Urinary bladder (tissue), 4 donors: ENCODE results near the gene CRIP1. TPM values are rescaled to one million over a fixed set of nuclear protein-coding genes. Genes with fewer than 3 reads are reported as not detected.
A peak's percentile ranks its signal among the peaks of the same experiment; 100 is the strongest.

Experiments
- DNase-seq: peaks from one replicate; pipeline ENCODE4 v3.0.0-alpha.2; 2015; ENCODE audit errors: extremely low spot score
- H3K27ac ChIP-seq: one replicate; pipeline ENCODE4 v1.5.1; 2013; ENCODE audit warnings: low read depth, mild to moderate bottlenecking, moderate library complexity
- H3K36me3 ChIP-seq: one replicate; pipeline ENCODE4 v1.6.1; 2013; ENCODE audit warnings: mild to moderate bottlenecking, moderate library complexity; ENCODE audit not compliant: insufficient read depth
- H3K4me1 ChIP-seq: one replicate; pipeline ENCODE4 v1.6.1; 2013; ENCODE audit warnings: mild to moderate bottlenecking, moderate library complexity; ENCODE audit not compliant: insufficient read depth
- H3K4me3 ChIP-seq: one replicate; pipeline ENCODE4 v1.5.1; 2013; ENCODE audit warnings: low read depth, low read length
- WGBS: extraction: QIAGEN DNeasy Blood & Tissue Kit; methylation state at CpG from one replicate; pipeline ENCODE4 v1.1.7; 2013; 5-methylcytosine and 5-hydroxymethylcytosine counted together
- polyA plus RNA-seq: library from polyadenylated mRNA; stranded (reverse); fragments of 200-250 nt; gene quantifications from one replicate; pipeline ENCODE4 v1.2.3, GENCODE V29; 2013
- total RNA-seq: library from RNA; depleted of rRNA; stranded (reverse); fragments of >200 nt; gene quantifications from one replicate; pipeline ENCODE4 v1.2.3, GENCODE V29; 2014
- donor health status: healthy with polysubstance abuse.
- donor health status: healthy.

Gene CRIP1
- total and polyA plus RNA-seq, 2 donors: 9.4 to 92.4 TPM

DNA sequence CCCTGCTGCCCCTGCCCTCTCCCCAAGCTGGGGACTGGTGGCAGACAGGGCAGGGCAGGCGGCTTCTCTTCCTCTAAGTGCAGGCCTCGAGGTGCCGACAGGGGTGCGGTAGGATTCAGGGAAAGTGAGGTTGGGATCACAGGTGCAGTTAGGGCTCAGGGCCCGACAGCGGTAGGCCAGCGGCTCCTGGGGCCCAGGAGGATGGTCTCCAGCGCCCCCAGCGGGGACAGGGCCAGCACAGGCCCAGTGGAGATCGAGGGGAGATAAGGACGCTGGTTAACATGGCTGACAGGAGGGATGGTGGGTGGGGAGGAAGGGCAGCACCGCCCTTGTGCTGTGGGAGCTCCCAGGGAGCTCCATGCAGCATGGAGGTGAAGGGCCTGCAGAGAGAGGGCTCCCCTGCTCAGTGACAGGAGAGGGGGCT is 935 bp upstream of the CRIP1 start:
- no peaks in the 10 kb centered on the region for H3K36me3 ChIP-seq
- DNase-seq: no peak
- no peak overlapping the region for H3K27ac ChIP-seq
- H3K4me1 ChIP-seq: no peaks in the 10 kb centered on the region
- WGBS: 45% methylated on average over 12 of the region's 12 CpGs
- H3K4me3 ChIP-seq: no peak overlapping the region

DNA sequence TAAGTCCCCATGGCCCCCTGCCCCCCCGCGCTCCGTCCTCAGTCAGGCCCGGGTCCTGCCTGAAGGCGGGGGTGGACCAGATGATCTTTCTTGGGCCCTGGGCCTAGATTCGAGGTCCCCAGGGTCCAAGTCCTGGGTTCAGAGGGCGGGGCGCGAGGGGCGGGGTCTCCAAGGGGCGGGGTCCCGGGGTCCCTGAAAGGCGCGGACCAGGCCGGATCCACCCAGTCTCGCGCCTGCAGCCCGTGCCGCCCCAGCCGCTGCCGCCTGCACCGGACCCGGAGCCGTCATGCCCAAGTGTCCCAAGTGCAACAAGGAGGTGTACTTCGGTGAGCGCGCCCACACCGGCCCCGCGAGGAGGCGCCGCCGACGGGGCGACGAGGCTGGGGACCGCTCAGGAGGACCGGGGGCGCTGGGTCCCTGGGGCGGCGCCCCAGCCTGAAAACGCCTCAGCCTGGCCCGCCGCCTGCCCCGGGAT is 325 bp downstream of the CRIP1 start:
- no peak for DNase-seq
- no peaks in the 10 kb centered on the region for H3K4me1 ChIP-seq
- H3K36me3 ChIP-seq: no peaks in the 10 kb centered on the region
- WGBS: 6% methylated on average over 45 of the region's 45 CpGs
- no peak overlapping the region for H3K27ac ChIP-seq
- peak overlapping the region; percentile 39 for H3K4me3 ChIP-seq

DNA sequence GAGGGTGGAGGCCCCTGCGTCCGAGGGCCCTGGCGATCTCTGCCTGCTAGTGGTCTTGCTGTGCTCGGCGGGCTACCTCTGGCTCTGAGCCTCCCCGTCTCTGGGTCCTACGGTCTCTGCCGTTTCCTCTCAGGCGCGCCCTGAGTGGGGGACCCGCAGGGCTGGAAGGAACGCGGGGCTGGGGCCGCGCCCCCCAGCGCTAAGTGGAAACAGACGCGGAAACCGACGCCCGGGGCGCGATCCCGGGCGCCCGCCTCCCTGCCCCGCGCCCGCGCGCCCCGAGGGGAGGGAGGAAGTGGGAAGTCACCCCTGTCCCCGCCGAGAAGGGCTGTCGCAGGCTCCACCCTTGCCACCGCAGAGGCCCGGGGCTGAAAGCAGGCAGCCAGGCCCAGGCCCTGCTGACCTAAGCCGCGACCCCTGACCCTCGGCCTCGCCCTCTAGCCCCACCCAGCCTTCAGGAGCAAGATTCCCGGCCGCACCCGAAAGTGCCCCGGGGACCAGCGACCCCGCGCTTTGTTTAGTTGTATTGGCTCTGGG is 831 bp downstream of the CRIP1 start:
- 8% methylated on average over 48 of the region's 48 CpGs for WGBS
- DNase-seq: no peak
- Histone ChIP-seq H3K27ac (peak overlapping the region; percentile 51), H3K4me3 (peak overlapping the region; percentile 39), H3K4me1 (no peaks in the 10 kb centered on the region), H3K36me3 (no peaks in the 10 kb centered on the region)

DNA sequence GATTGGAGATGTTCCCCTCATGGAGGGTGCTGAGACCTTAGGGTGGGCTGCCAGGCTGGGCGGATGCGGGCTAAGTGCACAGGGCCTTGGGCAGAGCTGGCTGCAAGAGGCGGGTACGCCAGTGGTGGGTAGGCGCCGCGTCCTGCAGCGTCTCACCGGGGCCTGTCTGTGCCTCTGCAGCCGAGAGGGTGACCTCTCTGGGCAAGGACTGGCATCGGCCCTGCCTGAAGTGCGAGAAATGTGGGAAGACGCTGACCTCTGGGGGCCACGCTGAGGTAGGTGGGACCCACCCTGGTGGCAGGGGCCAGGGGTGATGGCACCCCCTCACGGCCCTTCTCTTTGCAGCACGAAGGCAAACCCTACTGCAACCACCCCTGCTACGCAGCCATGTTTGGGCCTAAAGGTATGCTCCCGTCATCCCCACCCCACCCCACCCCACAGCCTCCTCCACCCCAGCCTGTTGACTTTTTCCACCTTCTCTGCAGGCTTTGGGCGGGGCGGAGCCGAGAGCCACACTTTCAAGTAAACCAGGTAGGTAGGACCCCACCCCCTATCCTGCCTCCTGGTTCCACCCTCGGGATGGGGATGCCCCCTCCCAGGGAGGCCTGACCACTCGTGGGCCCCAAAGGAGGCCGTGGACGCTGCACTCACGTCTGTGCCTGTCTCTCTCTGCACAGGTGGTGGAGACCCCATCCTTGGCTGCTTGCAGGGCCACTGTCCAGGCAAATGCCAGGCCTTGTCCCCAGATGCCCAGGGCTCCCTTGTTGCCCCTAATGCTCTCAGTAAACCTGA is 1.5 kb downstream of the CRIP1 start:
- peak overlapping the region; percentile 39 for H3K4me3 ChIP-seq
- 72% methylated on average over 26 of the region's 26 CpGs for WGBS
- DNase-seq: no peak
- H3K4me1 ChIP-seq: no peaks in the 10 kb centered on the region
- peak overlapping the region; percentile 51 for H3K27ac ChIP-seq
- H3K36me3 ChIP-seq: no peaks in the 10 kb centered on the region

DNA sequence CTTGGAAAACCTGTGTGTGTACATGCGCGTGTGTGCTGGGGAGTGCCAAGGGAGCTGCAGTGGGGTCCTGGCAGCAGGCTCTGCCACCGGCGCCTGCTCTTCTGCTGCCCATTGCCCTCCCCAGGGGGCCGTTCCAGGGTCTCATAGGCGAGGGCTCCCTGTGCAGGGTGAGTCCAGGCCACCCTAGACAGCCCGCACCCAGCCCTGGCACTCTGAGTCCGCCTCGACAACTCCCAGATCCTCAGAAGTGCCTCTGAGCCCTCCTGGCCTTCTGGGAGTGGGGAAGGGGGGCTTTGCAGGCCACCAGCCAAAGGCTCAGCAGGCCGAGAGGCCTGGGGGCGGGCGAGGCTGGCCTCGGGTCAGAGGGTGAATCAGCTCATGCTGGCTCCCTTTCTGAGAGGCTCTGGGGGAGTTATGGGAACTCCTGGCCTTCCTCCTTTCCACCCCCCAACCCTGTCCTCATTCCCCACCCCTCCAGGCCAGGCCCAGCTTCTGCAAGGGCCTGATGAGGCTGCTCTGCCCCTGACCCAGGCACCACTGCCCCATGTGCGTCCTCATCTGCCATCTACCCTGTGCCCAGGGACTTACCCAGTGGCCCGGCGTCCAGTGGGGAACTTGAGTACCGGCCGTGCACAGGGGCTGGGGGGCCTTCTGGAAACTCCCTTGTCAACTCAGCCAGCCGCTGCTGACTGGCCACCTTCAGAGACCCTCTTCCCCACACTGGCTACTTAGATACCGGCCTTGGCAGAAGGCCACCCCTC is 2.3 kb downstream of the CRIP1 start:
- DNase-seq: no peak
- H3K4me3 ChIP-seq: no peak overlapping the region
- H3K27ac ChIP-seq: no peak overlapping the region
- no peaks in the 10 kb centered on the region for H3K4me1 ChIP-seq
- 63% methylated on average over 20 of the region's 20 CpGs for WGBS
- H3K36me3 ChIP-seq: no peaks in the 10 kb centered on the region

DNA sequence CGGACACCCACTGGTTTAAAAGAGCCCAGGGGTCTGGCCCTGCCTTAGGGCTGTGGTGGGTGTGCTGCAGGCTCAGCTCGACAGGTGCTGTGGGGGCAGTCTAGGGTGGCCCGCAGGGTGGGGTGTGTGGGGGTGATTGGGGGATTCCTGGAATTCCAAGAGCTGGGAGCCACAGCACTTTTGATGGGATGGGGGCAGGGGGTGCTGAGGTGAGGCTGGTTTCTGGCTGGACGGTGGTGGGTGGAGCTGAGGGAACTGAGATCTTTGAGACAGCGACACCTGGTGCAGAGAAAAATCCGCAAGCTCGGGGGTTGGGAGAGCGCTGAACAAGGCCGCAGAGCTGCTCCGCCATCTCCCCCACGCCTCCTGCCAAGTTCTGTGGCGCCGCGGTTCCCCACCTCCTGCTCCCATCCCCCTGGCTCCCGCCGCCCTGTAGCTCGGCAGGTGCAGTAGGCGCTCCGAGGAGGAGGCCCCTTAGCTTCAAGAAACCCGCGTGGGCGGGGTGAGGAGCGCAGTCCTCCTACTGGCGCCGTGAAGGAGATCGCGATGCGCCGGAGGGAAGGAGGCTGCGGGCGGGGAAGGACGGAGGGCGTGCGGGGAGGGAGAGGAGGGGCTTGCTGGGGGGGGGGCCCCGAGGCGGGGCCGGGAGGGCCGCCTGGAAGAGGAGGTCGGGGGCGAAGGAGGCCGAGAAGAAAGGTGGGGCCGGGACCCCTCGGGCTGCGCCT is 3.0 kb downstream of the CRIP1 start:
- no peaks in the 10 kb centered on the region for H3K4me1 ChIP-seq
- peak overlapping the region; percentile 95 for H3K27ac ChIP-seq
- peak overlapping the region; percentile 42 for H3K4me3 ChIP-seq
- peak; percentile 86 for DNase-seq
- no peaks in the 10 kb centered on the region for H3K36me3 ChIP-seq
- 1% methylated on average over 44 of the region's 44 CpGs for WGBS

DNA sequence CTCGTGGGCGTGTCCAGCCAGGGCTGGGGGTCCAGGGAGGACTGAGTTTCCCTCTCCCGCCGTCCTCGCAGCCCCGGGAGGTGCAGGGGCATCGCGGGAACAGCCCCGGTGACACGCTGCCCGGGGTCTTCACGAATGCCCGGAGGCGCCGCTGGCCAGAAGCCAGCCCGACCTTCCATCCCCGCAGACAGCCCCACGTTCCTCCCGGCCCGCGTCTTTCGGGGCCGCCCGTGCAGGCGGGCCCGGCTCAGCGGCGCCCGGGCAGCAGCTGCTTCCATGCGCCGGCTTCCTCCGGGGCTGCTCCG is 3.5 kb downstream of the CRIP1 start:
- Histone ChIP-seq H3K4me1 (no peaks in the 10 kb centered on the region), H3K27ac (peak overlapping the region; percentile 95), H3K4me3 (peak overlapping the region; percentile 42), H3K36me3 (no peaks in the 10 kb centered on the region)
- DNase-seq: no peak
- whole genome bisulfite sequencing: under 1% methylated on average over 33 of the region's 33 CpGs

DNA sequence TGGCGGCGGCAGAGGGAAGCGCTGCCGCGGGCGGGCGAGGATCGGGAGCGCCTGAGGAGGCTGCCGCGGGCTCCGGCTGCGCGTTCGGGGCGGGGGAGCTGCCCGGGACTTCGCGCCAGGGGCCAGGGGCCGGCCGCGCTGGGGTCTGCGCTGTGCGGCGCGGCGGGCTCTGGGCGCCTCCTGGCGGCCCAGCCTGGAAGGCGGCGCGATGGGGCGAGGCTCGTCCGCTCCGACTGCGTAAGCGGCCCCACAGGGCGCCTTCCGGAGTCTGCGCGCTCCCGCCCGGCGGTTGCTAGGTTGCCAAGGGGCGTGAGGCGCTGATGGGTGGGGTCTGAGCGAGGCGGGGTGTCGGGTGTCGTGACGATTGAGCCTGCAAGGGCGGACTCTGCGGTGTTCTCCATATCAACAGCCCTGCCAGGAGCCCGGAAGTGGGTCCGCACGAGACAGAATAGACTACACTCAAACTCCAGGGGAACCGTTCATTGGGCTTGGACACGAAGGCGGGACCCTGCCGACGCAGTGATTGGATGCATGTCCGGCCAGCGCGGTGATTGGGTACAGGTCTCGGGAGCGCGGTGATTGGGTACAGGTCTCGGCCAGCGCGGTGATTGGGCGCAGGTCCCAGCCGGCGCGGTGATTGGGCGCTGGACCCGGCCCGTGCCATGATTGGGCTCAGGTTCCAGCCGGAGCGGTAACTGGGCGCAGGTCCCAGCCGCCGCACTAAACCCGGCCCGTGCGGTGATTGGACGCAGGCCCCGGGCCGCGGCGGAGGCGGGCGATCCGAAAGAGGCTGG is 4.1 kb downstream of the CRIP1 start, which contains the start of gene TEDC1:
TEDC1 (plus strand) TSS at position 675 of the 794 bp plus-strand sequence. CDS start 130 bp downstream, outside the sequence.
- WGBS: under 1% methylated on average over 94 of the region's 94 CpGs
- Histone ChIP-seq H3K36me3 (no peaks in the 10 kb centered on the region), H3K4me1 (no peaks in the 10 kb centered on the region), H3K27ac (peak within 1 kb of the TSS; percentile 95), H3K4me3 (peak within 1 kb of the TSS; percentile 48)
- DNase-seq: peak; percentile 100

DNA sequence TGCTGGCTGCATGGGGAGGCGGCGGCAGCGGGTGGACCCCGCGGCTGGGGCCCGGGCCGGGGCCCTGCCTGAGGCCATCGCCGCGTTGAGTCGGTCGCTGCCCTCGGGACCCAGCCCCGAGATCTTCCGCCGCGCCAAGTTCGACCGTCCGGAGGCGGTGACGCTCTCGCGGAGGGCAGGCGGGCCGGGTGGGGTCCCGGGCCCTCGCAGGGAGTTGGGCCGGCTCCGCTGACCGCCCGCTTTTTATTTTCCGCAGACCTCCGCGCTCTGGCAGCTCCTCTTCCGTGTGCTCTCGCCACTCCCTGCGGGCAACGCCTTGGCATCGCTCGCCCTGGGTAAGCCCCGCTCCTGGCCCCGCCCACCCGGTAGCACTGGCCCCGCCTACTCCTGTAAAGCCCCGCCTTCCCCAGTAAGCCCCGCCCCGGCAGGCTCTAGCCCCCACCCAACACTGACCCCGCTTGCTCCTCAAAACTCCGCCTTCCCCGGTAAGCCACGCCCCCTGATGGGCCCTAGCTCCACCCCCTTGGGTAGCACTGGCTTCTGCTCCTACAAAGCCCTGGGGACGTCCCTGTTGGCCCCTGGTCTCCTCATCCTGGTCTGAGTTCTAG is 4.8 kb downstream of the CRIP1 start:
- Histone ChIP-seq H3K27ac (peak overlapping the region; percentile 61), H3K4me1 (no peaks in the 10 kb centered on the region), H3K36me3 (no peaks in the 10 kb centered on the region), H3K4me3 (peak overlapping the region; percentile 48)
- no peak for DNase-seq
- 1% methylated on average over 53 of the region's 53 CpGs for WGBS

DNA sequence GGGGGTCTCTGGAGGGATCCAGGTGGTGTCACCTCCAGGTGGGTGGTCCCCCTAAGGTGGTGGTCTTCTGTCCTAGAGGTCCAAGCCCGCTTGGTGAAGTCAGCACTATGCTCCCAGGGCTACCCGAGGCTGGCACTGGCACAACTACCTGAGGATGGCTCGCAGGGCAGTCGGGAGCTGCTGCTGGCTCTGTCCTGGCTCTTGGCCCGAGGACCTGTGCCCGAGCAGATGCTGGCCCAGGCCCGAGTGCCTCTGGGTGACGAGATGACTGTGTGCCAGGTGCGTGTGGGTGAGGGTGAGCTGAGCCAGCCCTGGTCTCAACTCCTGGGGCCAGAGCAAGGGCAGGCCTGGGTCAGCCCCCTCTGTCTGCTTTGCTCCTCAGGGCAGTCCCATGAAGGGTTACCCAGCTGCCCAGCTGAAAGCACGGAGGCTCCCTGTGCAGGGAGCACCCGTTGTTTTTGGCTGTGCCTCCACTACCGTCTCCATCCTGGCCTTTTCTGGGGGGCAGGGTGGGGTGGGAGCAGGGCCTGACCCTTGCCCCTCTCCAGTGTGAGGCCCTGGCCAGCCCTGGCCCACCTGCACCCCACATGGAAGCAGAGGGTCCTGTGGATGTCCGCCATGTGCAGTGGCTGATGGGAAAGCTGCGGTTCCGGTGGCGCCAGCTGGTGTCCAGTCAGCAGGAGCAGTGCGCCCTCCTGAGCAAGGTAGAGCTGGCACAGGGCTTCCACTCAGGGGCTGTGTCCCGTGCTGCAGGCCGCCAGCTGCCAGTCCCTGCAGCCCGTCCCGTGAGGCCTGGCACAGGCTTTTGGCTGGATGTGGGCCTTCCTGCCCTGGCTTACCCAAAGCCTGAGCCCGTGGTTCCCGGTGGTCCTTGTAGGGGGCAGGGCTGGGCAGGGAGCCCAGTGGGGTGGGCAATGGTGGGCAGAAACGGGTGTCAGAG is 5.6 kb downstream of the CRIP1 start:
- no peaks in the 10 kb centered on the region for H3K4me1 ChIP-seq
- no peaks in the 10 kb centered on the region for H3K36me3 ChIP-seq
- no peak overlapping the region for H3K4me3 ChIP-seq
- WGBS: 85% methylated on average over 24 of the region's 24 CpGs
- DNase-seq: no peak
- H3K27ac ChIP-seq: no peak overlapping the region

DNA sequence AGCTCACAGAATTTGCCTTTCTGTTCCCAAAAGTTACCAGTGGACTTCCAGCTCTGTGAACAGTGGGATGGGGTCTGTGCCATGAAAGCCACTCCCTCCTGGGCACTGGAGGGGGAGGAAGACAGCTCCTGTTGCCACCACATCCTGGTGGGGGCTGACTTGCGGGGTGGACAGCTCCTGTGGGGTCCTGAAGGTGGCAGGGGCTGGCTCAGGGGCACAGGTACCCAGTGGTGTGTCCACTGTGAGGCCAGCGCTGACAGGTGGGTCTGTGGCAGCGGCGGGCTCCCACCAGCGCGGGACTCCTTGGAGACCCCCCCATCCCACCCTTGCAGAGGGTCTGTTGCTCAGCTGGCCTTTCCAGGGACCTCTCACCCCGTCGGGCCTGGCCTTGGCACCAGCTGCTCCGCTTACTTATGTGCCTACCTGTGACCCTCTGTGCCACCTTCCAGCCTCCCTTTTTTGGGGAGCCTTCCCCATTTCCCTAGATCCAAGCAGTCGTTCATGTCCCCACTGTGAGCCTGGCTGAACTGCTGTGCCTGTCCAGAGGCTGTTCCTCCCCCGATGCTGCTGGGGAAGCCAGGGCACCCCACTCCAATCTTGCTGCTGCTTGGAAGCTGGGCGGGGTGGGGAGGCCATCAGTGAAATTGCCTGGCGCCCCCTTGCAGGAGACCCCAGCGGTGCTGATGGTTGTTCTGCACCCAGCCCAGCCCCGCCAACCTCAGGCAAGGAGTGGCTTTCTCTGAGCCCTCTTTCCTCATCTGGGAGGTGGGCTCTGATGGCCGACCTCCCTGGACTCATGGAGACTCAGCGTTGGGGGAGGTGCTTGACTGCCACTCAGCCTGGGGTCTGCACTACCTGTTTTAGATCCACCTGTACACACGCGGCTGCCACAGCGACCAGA is 6.5 kb downstream of the CRIP1 start:
- no peak overlapping the region for H3K27ac ChIP-seq
- no peak for DNase-seq
- no peaks in the 10 kb centered on the region for H3K4me1 ChIP-seq
- no peak overlapping the region for H3K4me3 ChIP-seq
- WGBS: 90% methylated on average over 20 of the region's 20 CpGs
- no peaks in the 10 kb centered on the region for H3K36me3 ChIP-seq
